HEK293T (cell line): ENCODE measurements around the gene LIN54.
"Not testable (repeated sequence)": the region's sequence is repeated elsewhere in the genome, so short reads cannot be mapped to it uniquely, and the experiment has no call there.

ENCODE experiments used
- CTCF ChIA-PET: fragments of 350-600 bp; formaldehyde crosslinking; extraction: SDS; loops from one replicate; lab custom pipeline; 2021; ENCODE audit warnings: antibody characterized with exemption, inconsistent platforms; lab: Yijun Ruan, JAX
- POLR2A ChIA-PET: fragments of 350-600 bp; formaldehyde crosslinking; extraction: SDS; loops from one replicate; lab custom pipeline; 2020; ENCODE audit warnings: antibody characterized with exemption, inconsistent platforms; lab: Yijun Ruan, JAX
- DNase-seq: peaks from one replicate; pipeline ENCODE4 v3.0.0; 2012; ENCODE audit warnings: mixed read lengths; ENCODE audit errors: extremely low spot score
- ARNT ChIP-seq: fragments of 450-650 bp; IDR thresholded peaks from 2 replicates; pipeline ENCODE4 v1.6.1; 2017; ENCODE audit warnings: mild to moderate bottlenecking
- BHLHE40 ChIP-seq: fragments of 450-650 bp; IDR thresholded peaks from 2 replicates; pipeline ENCODE4 v1.6.1; 2016; ENCODE audit warnings: mild to moderate bottlenecking, moderate library complexity, borderline replicate concordance
- CTBP1 ChIP-seq: fragments of 450-650 bp; IDR thresholded peaks from 2 replicates; pipeline ENCODE4 v1.6.1; 2016; ENCODE audit warnings: borderline replicate concordance
- ELF4 ChIP-seq: fragments of 450-650 bp; IDR thresholded peaks from 2 replicates; pipeline ENCODE4 v1.6.1; 2017; ENCODE audit warnings: antibody characterized with exemption
- FOXA1 ChIP-seq: fragments of 450-650 bp; IDR thresholded peaks from 2 replicates; pipeline ENCODE4 v1.6.1; 2016; ENCODE audit warnings: mild to moderate bottlenecking
- FOXK2 ChIP-seq: fragments of 450-650 bp; IDR thresholded peaks from 2 replicates; pipeline ENCODE4 v1.6.1; 2016; ENCODE audit warnings: mild to moderate bottlenecking
- FOXM1 ChIP-seq: fragments of 450-650 bp; IDR thresholded peaks from 2 replicates; pipeline ENCODE4 v1.6.1; 2017; ENCODE audit warnings: mild to moderate bottlenecking, borderline replicate concordance
- HDGF ChIP-seq: fragments of 450-650 bp; IDR thresholded peaks from 2 replicates; pipeline ENCODE4 v1.6.1; 2017; ENCODE audit warnings: antibody characterized with exemption, borderline replicate concordance
- L3MBTL2 ChIP-seq: fragments of 450-650 bp; conservative IDR thresholded peaks from 2 replicates; pipeline ENCODE4 v1.6.1; 2016; ENCODE audit warnings: mild to moderate bottlenecking
- LEF1 ChIP-seq: fragments of 450-650 bp; IDR thresholded peaks from 2 replicates; pipeline ENCODE4 v1.6.1; 2017; ENCODE audit warnings: mild to moderate bottlenecking, borderline replicate concordance
- NFRKB ChIP-seq: fragments of 450-650 bp; IDR thresholded peaks from 2 replicates; pipeline ENCODE4 v1.6.1; 2016; ENCODE audit warnings: mild to moderate bottlenecking, moderate library complexity
- SP1 ChIP-seq: fragments of 450-650 bp; IDR thresholded peaks from 2 replicates; pipeline ENCODE4 v1.6.1; 2017
- SUZ12 ChIP-seq: fragments of 450-650 bp; IDR thresholded peaks from 2 replicates; pipeline ENCODE4 v1.6.1; 2016; ENCODE audit warnings: mild to moderate bottlenecking
- TARDBP ChIP-seq: fragments of 450-650 bp; IDR thresholded peaks from 2 replicates; pipeline ENCODE4 v1.6.1; 2016
- ZNF384 ChIP-seq: fragments of 450-650 bp; IDR thresholded peaks from 2 replicates; pipeline ENCODE4 v1.6.1; 2016
- TF ChIP-seq, protein P1 (sequence below): fragments of 450-650 bp; IDR thresholded peaks from 2 replicates; pipeline ENCODE4 v1.6.1; 2016

The LIN54 gene

GRCh38 chr4:82930848-82931755 is 79.5 kb downstream of the LIN54 start:
- ChIA-PET CTCF (no interaction called here), POLR2A (no interaction called here)
- DNase-seq: no peak
- TF ChIP-seq NFRKB (no peak), CTBP1 (no peak), SP1 (no peak), FOXK2 (no peak), L3MBTL2 (no peak), LEF1 (no peak), BHLHE40 (no peak), TARDBP (no peak), SUZ12 (no peak), ELF4 (no peak), FOXM1 (no peak), ARNT (no peak), FOXA1 (no peak), HDGF (no peak), ZNF384 (no peak)
- TF ChIP-seq, protein P1, sequence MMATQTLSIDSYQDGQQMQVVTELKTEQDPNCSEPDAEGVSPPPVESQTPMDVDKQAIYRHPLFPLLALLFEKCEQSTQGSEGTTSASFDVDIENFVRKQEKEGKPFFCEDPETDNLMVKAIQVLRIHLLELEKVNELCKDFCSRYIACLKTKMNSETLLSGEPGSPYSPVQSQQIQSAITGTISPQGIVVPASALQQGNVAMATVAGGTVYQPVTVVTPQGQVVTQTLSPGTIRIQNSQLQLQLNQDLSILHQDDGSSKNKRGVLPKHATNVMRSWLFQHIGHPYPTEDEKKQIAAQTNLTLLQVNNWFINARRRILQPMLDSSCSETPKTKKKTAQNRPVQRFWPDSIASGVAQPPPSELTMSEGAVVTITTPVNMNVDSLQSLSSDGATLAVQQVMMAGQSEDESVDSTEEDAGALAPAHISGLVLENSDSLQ: no peak

GRCh38 chr4:82921795-82922194 is 88.8 kb downstream of the LIN54 start:
- DNase-seq: no peak
- no peak for TF ChIP-seq FOXK2
- no peak for TF ChIP-seq SP1
- no peak for TF ChIP-seq FOXA1
- TF ChIP-seq SUZ12: no peak
- TF ChIP-seq NFRKB: no peak
- no peak for TF ChIP-seq HDGF
- no peak for TF ChIP-seq ZNF384
- no peak for TF ChIP-seq LEF1
- no peak for TF ChIP-seq BHLHE40
- no peak for TF ChIP-seq ARNT
- TF ChIP-seq ELF4: no peak
- TF ChIP-seq, protein P1: no peak
- no peak for TF ChIP-seq TARDBP
- no peak for TF ChIP-seq FOXM1
- TF ChIP-seq L3MBTL2: no peak
- no peak for TF ChIP-seq CTBP1
- POLR2A ChIA-PET: no interaction called here
- CTCF ChIA-PET: no interaction called here

- CTCF ChIA-PET: no interaction called here
- no peak for DNase-seq
- POLR2A ChIA-PET: interaction anchor here (1.1 kb wide), 1 partner anchor 18 kb away, joined by 3 read pairs; the partner anchor contains the start of gene THAP9
- no peak for TF ChIP-seq NFRKB
- TF ChIP-seq CTBP1: no peak
- no peak for TF ChIP-seq LEF1
- no peak for TF ChIP-seq BHLHE40
- no peak for TF ChIP-seq SP1
- no peak for TF ChIP-seq TARDBP
- TF ChIP-seq ARNT: no peak
- TF ChIP-seq ZNF384: no peak
- TF ChIP-seq ELF4: no peak
- TF ChIP-seq FOXK2: no peak
Measured at GRCh38 chr4:82919386-82919785, 91.2 kb downstream of the LIN54 start.

GRCh38 chr4:82918091-82918490 is 92.5 kb downstream of the LIN54 start:
- TF ChIP-seq HDGF (no peak), BHLHE40 (no peak), FOXA1 (no peak), NFRKB (no peak), L3MBTL2 (no peak), LEF1 (no peak), ARNT (no peak), FOXM1 (no peak), ELF4 (no peak), TARDBP (no peak), SUZ12 (no peak), ZNF384 (no peak), SP1 (no peak), CTBP1 (no peak), FOXK2 (no peak)
- TF ChIP-seq, protein P1: no peak
- DNase-seq: no peak
- CTCF ChIA-PET: no interaction called here
- POLR2A ChIA-PET: interaction anchor here (1.6 kb wide), 1 partner anchor 18 kb away, joined by 7 read pairs; the partner anchor contains the start of gene THAP9

DNA sequence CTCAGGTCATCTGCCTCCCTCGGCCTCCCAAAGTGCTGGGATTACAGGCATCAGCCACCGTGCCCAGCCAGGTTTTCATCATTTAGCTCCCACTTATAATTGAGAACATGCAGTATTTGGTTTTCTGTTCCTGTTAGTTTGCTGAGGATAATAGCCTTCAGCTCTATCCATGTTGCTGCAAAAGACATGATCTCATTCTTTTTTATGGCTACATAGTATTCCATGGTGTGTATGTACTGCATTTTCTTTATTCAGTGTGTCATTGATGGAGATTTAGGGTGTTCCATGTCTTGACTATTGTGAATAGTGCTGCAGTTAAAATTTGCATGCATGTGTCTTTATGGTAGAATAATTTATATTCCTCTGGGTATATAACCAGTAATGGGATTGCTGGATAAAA is 96.7 kb downstream of the LIN54 start:
- POLR2A ChIA-PET, CTCF ChIA-PET, DNase-seq: not testable (repeated sequence)

GRCh38 chr4:82913305-82913704 is 97.3 kb downstream of the LIN54 start:
- CTCF ChIA-PET: no interaction called here
- DNase-seq: no peak
- POLR2A ChIA-PET: no interaction called here
- TF ChIP-seq FOXK2 (no peak), CTBP1 (no peak), FOXA1 (no peak), ELF4 (no peak), LEF1 (no peak), TARDBP (no peak), SP1 (no peak)
